HCT116 (cell line): ENCODE data around the gene VSNL1.

Experiments
- CEBPB ChIP-seq: IDR thresholded peaks from 2 replicates; pipeline ENCODE4 v1.6.1; 2012; ENCODE audit warnings: low read depth
- EZH2 ChIP-seq: fragments of 200-600 bp; sonication (generic); IDR thresholded peaks from 2 replicates; pipeline ENCODE4 v1.6.1; 2017; ENCODE audit warnings: antibody characterized with exemption, mixed run types
- EZH2phosphoT487 ChIP-seq: fragments of 200-600 bp; IDR thresholded peaks from 2 replicates; pipeline ENCODE4 v1.6.1; 2018; ENCODE audit warnings: antibody characterized with exemption, borderline replicate concordance
- TF ChIP-seq, protein P1 (sequence below): IDR thresholded peaks from 2 replicates; pipeline ENCODE4 v1.6.1; 2012
- TF ChIP-seq, protein P2 (sequence below), 3 experiments: fragments of 200-600 bp in 1 of 3; sonication (generic) in 1 of 3; IDR thresholded peaks in 2 of 3; conservative IDR thresholded peaks in 1 of 3; 2 replicates each; pipeline ENCODE4 v1.5.1; 2012 to 2017; ENCODE audit warnings: low read depth in 2 of 3, low read length in 2 of 3, antibody characterized with exemption in 1 of 3, borderline replicate concordance in 1 of 3, control low read depth in 1 of 3, mild to moderate bottlenecking in 1 of 3, mixed read lengths in 1 of 3, mixed run types in 1 of 3, moderate library complexity in 1 of 3; ENCODE audit not compliant: insufficient read depth in 1 of 3

DNA sequence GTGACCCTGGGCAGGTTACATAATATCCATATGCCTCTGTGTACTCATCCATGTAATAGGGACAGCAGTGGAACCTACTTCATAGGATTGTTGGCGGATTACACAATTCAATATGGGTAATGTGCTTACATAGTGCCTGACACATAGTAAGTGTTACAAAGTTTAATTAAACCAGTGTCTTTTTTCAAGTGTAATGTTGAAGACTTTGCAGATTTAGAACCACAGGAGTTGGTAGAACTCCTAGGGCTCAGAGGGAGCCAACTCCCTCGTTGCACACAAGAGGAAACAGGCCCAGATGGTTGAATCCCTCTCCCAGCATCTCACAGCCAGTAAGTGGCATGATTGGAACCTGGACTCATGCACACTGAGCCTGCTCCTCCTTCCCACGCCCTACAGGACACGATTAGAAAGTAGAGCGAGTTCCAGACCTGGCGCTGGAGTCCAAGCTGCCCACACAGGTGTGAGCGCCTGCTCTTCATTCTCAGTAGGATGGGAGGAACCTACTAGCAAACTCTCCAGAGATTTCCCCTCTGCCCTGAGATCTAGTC, 97.8 kb downstream of the VSNL1 start:
- TF ChIP-seq EZH2phosphoT487 = no peak
- TF ChIP-seq EZH2 = no peak
- TF ChIP-seq, protein P1, sequence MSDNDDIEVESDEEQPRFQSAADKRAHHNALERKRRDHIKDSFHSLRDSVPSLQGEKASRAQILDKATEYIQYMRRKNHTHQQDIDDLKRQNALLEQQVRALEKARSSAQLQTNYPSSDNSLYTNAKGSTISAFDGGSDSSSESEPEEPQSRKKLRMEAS = no peak
- no peak for TF ChIP-seq CEBPB
- TF ChIP-seq, protein P2, sequence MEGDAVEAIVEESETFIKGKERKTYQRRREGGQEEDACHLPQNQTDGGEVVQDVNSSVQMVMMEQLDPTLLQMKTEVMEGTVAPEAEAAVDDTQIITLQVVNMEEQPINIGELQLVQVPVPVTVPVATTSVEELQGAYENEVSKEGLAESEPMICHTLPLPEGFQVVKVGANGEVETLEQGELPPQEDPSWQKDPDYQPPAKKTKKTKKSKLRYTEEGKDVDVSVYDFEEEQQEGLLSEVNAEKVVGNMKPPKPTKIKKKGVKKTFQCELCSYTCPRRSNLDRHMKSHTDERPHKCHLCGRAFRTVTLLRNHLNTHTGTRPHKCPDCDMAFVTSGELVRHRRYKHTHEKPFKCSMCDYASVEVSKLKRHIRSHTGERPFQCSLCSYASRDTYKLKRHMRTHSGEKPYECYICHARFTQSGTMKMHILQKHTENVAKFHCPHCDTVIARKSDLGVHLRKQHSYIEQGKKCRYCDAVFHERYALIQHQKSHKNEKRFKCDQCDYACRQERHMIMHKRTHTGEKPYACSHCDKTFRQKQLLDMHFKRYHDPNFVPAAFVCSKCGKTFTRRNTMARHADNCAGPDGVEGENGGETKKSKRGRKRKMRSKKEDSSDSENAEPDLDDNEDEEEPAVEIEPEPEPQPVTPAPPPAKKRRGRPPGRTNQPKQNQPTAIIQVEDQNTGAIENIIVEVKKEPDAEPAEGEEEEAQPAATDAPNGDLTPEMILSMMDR (IDR thresholded peaks at IDR 0.05 in 2 of 3, conservative IDR thresholded peaks at IDR 0.05 in 1 of 3; ENCODE audit: borderline replicate concordance in 1 of 3, insufficient read depth in 1 of 3, low read depth in 2 of 3, low read length in 2 of 3) = no peak
